GM19239 (cell line): ENCODE measurements around the gene CLPTM1.
A peak's percentile ranks its signal among the peaks of the same experiment; 100 is the strongest.

Experiments used
- DNase-seq: peaks from one replicate; pipeline ENCODE4 v3.0.0; 2011; ENCODE audit warnings: low spot score; ENCODE audit not compliant: insufficient read length
- FAIRE-seq: peaks from 2 replicates; lab custom pipeline; 2011; peaks lifted over from hg19 to GRCh38; lab: Jason Lieb, UNC

The CLPTM1 gene

GRCh38 chr19:45001087-45001739 is 46.0 kb downstream of the CLPTM1 start, which contains the start of gene RELB:
Gene RELB, plus strand, starts transcription at chr19:45001464. Its CDS starts 116 bp downstream, at chr19:45001580.
- DNase-seq (peak; percentile 96), FAIRE-seq (peak; percentile 80)

- FAIRE-seq: no peak
These were observed 48.3 kb downstream of the CLPTM1 start for GRCh38 chr19:45003485-45003884.

GRCh38 chr19:45005787-45006186 is 50.6 kb downstream of the CLPTM1 start:
- FAIRE-seq: no peak
- no peak for DNase-seq

More at GRCh38 chr19:45003485-45003884, 48.3 kb downstream of the CLPTM1 start:
- no peak for DNase-seq

GRCh38 chr19:45008552-45008951 is 53.4 kb downstream of the CLPTM1 start:
- FAIRE-seq: no peak
- no peak for DNase-seq

GRCh38 chr19:45009625-45010255 is 54.6 kb downstream of the CLPTM1 start:
- no peak for FAIRE-seq
- no peak for DNase-seq

GRCh38 chr19:45010306-45010705 is 55.1 kb downstream of the CLPTM1 start:
- DNase-seq (no peak), FAIRE-seq (no peak)

GRCh38 chr19:45011959-45012358 is 56.8 kb downstream of the CLPTM1 start:
- no peak for FAIRE-seq
- no peak for DNase-seq

- DNase-seq (peak; percentile 85), FAIRE-seq (peak; percentile 97)
These were observed 61.5 kb downstream of the CLPTM1 start for GRCh38 chr19:45016388-45017314.

- no peak for DNase-seq
- no peak for FAIRE-seq
These were observed 64.0 kb downstream of the CLPTM1 start for GRCh38 chr19:45019187-45019586.

GRCh38 chr19:45020071-45020470 is 64.9 kb downstream of the CLPTM1 start:
- DNase-seq (no peak), FAIRE-seq (no peak)

GRCh38 chr19:45021971-45022370 is 66.8 kb downstream of the CLPTM1 start:
- FAIRE-seq: no peak

GRCh38 chr19:45023048-45023447 is 67.9 kb downstream of the CLPTM1 start:
- FAIRE-seq: no peak
- no peak for DNase-seq

More at GRCh38 chr19:45021971-45022370, 66.8 kb downstream of the CLPTM1 start:
- DNase-seq: no peak

- no peak for FAIRE-seq
- DNase-seq: no peak
These were observed 70.1 kb downstream of the CLPTM1 start for GRCh38 chr19:45025264-45025663.

- DNase-seq: no peak
- FAIRE-seq: no peak
These were observed 72.2 kb downstream of the CLPTM1 start for GRCh38 chr19:45027371-45027770.

GRCh38 chr19:45030825-45031224 is 75.6 kb downstream of the CLPTM1 start:
- DNase-seq (no peak), FAIRE-seq (no peak)

GRCh38 chr19:45032421-45032820 is 77.2 kb downstream of the CLPTM1 start:
- no peak for DNase-seq
- FAIRE-seq: no peak

- no peak for DNase-seq
- no peak for FAIRE-seq
These were observed 80.6 kb downstream of the CLPTM1 start for GRCh38 chr19:45035755-45036154.

- FAIRE-seq: no peak
- DNase-seq: no peak
These were observed 82.4 kb downstream of the CLPTM1 start for GRCh38 chr19:45037393-45038169.

- DNase-seq (peak; percentile 86), FAIRE-seq (peak; percentile 95)
These were observed 84.0 kb downstream of the CLPTM1 start, which contains the start of gene CLASRP for GRCh38 chr19:45038931-45039893. Gene CLASRP, plus strand, starts transcription at chr19:45039045. Its CDS starts 1,168 bp downstream, at chr19:45040213.
